HG02885 (cell line): ENCODE results near the gene PRSS48.
A peak's percentile ranks its signal among the peaks of the same experiment; 100 is the strongest.
"Not testable (repeated sequence)": the region's sequence is repeated elsewhere in the genome, so short reads cannot be mapped to it uniquely, and the experiment has no call there.

Experiments used
- ATAC-seq: cut with Tn5 transposase; IDR thresholded peaks from one replicate; pipeline ENCODE4 v1.9.1; 2021; ENCODE audit warnings: mild to moderate bottlenecking; ENCODE audit not compliant: unreplicated experiment, poor library complexity

The PRSS48 gene

DNA sequence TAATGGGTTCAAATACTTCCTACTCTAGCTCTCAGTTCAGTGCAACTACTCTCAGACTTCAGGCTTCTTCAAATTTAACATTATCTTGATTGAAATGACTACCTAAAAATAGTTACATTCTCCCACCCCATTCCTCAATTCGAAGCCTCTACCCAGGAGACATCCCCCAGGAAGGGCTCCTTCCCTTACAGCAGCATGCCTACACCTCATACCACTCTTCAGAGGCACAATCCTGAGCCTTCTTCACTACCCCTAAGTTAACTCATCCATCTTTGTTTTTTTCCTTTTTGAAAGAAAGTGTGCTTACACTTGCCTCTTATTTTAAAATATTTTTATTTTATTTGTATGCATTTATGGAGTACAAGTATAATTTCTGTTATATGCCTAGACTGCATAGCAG, 17.2 kb upstream of the PRSS48 start:
- ATAC-seq = no peak

DNA sequence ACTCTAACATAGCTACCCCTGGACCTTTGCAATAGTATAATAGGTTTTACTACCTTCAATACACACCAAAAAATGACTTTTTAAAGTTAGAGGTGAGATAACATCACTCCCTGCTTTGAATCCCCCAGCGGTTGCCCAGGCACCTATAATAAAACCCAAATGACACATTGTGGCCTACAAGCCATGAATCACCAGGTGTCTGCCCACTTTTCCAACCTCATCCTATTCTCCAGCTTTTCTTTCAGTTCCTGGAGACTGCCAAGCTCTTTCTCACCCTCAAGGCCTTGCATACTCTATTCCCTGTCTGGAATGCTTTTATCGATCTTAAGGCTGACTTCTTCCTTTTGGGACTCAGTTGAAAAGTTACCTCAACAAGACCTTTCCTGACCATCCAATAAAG, 16.4 kb upstream of the PRSS48 start:
- ATAC-seq = no peak

DNA sequence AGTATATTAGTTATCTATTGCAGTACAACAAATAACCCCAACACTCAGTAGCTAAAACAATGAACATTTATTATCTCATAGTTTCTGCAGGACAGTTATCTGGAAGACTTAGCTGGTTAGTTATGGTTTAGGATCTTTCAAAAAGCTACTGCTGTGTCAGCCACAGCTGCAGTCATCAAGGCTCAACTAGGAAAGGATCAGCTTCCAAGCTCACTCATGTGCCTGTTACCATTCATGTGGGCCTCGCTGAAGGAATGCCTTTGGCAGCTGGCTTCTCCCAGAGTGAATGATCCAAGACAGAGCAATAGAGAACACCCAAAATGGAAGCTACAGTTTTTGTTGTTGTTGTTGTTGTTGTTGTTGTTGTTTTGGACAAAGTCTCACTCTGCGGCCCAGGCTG, 13.5 kb upstream of the PRSS48 start:
- ATAC-seq = no peak

DNA sequence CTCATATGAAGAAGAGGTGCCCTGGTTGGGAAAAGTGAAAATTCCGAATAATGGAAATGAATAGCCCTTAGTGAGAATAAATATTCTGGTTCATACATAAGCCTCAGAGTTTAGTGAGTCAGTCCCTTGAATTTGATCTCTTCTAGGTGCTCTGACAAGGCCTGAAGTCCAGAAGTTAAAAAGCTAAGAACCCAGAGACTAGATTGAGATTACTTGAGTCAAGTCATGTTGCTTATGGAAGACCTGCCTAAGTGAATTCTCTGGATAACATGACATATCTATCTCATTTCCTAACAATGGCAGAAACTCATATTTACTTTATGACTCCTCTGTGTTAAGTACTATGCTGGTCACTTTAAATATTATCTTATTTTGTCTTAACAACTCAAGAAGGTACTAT, 10.5 kb upstream of the PRSS48 start:
- no peak for ATAC-seq

DNA sequence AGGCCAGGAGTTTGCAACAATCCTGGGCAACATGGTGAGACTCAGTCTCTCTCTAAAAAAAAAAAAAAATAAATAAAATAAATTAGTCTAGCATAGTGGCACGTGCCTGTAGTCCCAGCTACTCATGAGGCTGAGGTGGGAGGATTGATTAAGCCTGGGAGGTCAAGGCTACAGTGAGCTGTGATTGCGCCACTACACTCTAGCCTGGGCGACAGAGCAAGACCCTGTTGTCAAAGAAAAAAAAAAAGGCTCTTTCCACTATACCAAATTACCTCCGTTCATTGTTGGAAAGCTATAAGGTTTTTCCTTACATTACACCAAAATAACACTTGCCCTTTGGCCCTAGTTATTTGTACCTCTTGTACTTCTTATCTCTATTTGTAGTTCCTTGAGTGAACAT, 9.9 kb upstream of the PRSS48 start:
- ATAC-seq = no peak

DNA sequence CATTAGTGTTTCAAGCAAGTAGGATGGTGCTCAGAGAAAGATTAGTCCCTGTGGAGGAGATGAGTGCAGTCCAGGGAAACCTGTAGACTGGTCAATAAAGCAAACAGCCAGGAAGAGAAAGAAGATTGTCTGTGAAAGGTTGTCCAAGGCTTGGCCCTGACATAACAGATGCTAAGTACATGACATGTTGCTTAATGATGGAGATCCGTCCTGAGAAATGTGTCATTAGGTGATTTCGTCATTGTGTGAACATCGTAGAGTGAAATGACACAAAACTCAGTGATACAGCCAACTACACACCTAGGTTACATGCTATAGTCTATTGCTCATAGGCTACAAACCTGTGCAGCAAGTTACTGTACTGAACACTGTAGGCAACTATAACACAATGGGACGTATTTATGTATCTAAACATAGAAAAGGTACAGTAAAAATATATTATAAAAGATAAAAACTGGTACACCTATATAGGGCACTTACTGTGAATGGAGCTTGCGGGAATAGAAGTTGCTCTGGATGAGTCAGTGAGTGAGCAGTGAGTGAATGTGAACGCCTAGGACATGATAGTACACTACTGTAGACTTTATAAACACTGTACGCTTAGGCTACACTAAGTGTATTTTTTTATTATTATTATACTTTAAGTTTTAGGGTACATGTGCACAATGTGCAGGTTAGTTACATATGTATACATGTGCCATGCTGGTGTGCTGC, 9.0 kb upstream of the PRSS48 start:
- ATAC-seq = no peak

DNA sequence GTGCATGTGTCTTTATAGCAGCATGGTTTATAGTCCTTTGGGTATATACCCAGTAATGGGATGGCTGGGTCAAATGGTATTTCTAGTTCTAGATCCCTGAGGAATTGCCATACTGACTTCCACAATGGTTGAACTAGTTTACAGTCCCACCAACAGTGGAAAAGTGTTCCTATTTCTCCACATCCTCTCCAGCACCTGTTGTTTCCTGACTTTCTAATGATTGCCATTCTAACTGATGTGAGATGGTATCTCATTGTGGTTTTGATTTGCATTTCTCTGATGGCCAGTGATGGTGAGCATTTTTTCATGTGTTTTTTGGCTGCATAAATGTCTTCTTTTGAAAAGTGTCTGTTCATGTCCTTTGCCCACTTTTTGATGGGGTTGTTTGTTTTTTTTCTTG, 8.1 kb upstream of the PRSS48 start:
- ATAC-seq = not testable (repeated sequence)

DNA sequence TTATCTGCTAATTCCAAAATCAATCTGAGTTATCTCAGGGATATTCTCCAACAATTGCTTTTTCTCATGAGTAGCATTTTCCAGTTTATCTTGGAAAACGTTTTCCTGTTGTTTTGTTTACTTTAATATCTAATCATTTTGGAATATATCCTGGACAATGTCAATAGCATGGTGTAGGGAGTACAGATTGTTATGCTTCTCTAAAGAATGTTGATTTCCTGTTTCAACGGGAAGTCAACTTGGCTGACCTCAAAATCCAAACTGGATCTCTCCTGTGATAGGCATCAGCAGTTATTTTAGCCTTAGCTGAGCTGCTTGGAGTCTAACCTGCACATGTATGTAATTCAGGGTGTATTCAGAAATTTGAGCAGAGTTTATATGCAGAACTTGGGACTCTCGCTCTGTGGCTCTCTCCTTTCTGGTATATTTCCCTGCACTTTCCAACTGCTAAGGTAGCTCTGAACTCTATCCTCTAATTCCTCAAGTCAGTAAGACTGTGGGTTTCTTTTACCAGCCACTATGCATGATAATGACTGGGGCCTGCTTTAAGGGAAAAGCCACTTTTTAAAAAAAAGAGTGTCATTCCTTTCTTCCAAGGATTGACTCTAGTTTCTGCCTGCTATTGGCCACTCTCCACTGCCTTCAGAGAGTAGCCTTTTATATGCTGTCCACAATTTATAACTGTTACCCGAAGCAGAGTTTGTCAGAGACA, 7.7 kb downstream of the PRSS48 start:
- no peak for ATAC-seq

DNA sequence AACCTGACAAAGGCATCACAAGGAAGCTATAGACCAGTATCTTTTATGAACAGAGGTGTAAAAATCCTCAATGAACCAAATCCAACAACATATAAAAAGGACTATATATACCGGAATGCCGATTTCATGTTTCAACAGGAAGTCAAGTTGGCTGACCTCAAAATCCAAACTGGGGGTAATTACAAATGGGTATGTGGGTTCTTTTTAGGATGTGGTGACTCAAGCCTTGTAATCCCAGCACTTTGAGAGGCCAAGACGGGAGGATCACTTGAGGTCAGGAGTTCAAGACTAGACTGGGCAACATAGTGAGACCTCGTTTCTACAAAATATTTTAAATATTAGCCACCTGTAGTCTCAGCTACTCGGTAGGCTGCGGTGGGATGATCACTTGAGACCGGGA, 10.4 kb downstream of the PRSS48 start:
- no peak for ATAC-seq

DNA sequence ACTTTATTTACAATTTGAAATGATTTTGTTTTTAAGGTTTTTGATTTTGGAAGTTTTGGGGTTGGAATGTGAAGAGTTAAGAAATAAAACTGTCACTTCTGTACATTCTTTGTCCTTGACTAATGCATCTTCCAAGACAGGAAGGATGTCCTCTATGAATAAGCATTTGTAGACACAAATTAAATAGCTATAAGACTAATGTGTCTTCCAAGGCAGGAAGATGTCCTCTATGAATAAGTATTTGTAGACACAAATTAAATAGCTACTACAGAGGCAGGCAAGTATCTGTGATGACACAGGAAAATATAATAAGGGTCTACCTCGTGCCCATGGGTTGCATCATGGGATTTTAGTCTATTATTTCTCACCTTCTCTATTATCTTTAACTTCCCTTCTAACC, 14.5 kb downstream of the PRSS48 start:
- ATAC-seq = no peak

DNA sequence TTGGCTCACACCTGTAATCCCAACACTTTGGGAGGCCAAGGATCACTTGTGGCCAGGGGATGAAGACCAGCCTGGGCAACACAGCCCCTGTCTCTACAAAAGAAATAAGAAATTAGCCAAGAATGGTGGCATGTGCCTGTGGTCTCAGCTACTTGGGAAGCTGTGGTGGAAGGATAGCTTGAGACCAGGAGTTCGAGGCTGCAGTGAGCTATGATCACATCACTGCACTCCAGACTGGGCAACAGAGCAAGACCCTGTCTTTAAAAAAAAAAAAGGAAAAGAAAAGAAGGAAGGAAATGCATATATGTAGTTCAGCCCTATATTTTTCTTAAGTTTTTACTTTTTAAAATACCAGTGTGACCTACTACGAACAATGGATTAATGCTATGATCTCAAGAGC, 15.1 kb downstream of the PRSS48 start:
- ATAC-seq = no peak

DNA sequence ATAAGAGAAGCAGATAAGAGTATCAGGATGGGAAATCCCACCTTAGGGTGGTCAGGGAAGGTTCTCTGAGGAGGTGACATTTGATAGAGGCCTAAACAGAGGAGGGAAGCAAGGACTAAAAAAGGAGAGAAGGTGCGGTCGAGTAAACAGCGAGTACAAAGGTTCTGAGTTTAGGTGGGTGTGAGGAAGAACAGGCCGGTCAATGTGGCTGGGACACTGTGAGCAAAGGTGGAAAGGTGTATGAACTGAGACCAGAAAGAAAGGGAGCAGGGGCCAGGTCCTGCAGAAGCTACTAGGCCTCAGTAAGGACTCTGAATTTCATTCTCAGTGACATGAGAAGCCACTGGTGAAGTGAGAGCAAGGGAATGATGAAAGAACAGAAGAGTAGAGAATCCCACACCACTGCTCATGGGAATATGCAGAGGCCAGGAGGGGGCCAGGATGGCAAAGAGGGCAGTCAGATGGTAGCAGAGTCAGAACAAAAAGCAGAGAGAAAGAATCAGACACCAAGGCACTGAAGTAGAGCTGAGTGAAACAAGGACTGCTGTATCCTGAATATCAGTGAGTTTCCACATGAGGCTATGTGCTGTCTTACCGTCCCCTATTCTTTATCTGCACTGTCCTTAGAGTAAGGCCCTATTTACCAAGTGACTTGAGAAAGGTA, 18.0 kb downstream of the PRSS48 start:
- no peak for ATAC-seq

DNA sequence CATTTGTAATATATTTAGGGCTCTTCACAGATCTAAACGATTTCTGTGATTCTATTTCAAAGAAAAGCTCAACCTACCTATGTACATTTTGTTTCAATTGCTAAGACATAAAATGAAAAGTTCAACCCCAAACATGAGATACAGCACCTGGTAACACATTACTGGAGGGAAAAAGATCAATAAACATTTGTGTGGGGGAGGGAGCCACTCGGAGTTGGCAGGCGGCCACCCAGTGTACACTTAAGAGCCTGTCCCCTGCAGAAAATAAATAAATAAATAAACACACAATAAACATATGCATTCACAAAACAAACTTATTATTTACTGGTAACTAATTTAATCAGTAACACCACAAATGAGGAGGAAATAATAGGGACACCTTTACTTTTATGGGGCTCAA, 19.3 kb downstream of the PRSS48 start:
- ATAC-seq = no peak

DNA sequence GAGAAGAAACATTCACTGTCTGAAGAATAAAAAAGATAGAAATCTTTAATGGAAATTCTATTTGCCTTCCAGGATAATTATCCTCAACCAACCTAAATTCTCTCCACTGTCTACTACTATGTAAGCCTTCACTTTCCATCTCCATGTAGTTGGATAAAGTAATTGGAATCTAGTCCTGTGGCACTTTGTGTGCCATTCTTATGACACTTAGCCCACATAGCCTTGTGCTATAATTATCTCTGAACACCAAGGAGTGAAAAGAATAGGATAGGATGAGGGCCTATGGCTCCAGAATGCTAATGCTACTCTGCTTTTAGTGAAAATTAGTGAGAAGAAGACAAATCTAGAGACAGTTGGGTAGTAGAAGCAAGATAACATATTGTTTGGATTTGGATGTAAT, 20.2 kb downstream of the PRSS48 start:
- no peak for ATAC-seq

DNA sequence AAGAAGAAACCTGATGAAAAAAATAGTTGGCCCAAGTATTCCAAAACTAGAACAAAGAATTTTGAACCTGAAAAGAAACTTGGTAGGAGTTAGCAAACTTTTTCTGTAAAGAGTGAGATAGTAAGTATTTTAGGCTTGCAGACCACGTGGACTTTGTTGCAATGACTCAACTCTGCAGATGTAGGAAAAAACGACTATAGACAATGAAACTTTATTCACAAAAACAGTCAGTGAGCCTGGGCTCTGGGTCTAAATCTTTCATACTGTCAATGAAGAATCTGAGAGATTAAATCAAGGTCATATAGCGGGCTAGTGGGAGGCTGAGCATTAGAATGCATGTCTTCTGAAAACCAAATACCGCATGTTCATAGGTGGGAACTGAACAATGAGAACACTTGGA, 25.5 kb downstream of the PRSS48 start:
- ATAC-seq = no peak

DNA sequence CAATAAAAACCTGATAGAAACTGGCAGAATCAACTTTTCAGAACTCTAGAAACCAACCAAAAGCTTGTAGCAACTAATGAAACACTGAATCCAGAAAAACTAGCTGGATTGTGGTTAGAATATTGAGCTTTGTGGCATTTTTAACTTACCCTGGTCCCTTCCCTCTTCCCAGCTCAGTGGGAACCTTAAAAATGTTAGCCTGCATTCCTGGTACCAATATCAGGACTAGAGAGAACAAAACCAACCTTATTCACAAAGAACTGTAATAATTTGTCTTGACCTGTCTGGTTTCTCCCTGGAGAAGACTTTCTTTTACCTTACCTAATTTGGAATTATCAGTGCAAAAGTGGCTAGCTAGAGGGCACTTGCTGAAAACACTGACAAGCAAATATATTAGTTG, 27.3 kb downstream of the PRSS48 start:
- ATAC-seq = no peak

DNA sequence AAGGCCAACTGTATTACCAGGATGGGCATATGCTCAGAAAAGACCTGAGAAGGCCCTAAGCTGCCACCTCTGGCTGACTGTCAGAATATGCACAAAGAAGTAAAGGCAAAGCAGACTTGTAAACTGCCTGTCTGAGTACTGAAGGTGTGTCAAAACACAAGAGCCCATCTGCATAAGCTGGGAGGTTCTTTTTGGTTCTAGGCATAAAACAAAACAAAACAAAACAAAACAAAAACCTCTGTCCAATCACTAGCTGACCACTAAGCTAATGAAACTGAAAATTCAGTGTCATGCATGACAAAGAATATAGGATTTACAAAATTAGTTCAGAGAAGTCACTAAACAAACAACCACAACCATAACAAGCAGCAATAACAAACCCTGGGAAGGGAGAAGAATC, 27.8 kb downstream of the PRSS48 start:
- ATAC-seq = peak; percentile 66

DNA sequence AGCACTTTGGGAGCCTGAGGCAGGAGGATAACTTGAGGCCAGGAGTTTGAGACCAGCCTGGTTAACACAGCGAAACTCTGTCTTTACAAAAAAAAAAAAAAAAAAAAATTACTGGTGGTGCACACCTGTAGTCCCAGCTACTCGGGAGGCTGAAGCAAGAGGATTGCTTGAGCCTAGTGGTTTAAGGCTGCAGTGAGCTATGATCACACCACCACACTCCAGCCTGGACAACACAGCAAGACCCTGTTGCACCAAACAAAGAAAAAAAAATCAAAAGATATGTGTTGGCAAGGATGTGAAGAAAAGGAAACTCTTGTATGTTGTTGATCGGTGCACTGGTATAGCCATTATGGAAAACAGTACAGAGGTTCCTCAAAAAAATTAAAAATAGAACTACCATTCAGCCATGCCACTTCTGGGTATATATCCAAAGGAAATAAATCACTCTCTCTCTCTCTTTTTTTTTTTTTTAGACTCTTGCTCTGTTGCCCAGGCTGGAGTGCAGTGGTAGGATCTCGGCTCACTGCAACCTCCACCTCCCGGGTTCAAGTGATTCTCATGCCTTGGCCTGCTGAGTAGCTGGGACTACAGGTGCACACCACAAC, 33.3 kb downstream of the PRSS48 start:
- ATAC-seq = no peak

DNA sequence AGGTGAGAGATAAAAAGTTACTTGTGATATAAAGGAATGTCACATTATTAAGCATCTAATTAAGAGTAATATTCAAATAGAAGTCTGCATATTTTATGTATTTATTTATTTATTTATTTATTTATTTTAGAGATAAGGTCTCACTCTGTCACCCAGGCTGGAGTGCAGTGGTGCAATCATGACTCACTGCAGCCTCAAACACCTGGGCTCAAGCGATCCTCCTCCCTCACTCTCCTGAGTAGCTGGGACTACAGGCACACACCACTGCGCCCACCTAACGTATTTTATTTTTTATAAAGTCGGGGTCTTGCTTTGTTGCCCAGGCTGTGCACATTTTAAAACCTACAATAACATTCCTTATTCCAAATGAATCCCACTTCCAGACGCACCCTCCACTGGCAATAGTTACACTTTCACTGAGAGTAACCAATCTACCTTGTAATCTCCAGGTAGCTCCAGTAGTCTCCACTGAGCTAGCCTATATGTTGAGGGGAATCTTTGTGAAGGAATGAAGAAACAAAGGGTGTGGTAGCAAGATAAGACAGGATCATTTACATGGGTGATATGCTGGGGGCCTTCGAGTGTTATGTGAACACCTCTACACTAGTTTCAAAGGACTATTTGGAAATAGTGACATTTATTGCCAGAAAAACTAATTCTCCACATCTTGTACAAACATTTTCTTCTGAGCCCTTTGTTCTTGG, 36.5 kb downstream of the PRSS48 start:
- no peak for ATAC-seq

DNA sequence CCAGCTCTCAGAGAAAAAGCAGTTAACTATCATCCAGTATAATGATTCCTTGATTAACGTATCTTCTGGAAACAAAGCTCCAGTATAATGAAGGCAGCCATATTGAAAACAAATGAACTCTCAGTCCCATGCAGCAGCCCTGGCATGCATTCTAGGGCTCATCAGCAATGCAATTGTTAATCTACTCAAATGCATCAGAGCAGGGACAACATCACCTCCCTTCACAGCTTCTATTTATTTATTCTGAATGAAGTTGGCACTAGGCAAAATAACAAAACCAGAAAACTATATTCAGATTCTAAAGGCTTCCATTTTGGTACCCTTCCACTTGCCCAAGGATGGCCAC, 37.0 kb downstream of the PRSS48 start:
- no peak for ATAC-seq

DNA sequence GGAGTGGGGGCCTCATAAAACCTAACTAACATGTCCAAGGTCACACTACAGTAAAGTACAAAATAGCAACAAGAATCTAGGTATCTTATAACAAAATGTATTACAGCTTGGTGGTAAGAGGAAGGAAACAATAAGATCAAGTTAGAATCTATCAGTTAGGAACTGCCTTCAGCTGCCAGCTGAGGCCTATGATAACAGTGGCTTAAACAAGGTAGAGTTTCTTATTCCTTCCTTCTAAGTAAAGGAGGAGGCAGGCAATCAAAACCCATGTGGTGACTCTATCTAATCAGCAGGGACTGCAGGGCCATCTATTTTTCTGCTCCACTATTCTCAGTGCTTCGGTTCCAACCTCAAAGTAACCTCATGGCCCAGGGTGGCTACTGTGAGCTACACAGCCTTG, 37.5 kb downstream of the PRSS48 start:
- no peak for ATAC-seq
